ENCODE data around the gene PARN.

DNA sequence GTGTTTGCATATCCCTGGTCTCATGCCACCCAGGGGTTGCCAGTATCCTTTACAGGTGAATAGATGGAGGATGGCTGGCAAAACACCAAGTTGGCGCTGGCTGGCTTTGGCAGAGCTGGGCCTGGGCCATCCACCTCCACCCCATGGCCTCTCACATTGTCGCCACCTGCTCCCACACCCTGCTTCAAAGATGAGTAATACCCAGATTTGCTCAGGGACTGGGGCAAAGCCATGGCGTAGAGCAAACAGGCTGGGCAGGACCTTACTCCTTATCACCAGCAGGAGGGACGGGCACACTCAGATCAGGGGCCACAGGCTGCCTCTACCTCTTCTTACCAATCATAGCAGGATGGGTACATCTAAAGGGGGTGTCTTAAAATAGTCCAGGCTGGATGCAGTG, 39.7 kb upstream of the PARN start:
- TF ChIP-seq, protein P1, sequence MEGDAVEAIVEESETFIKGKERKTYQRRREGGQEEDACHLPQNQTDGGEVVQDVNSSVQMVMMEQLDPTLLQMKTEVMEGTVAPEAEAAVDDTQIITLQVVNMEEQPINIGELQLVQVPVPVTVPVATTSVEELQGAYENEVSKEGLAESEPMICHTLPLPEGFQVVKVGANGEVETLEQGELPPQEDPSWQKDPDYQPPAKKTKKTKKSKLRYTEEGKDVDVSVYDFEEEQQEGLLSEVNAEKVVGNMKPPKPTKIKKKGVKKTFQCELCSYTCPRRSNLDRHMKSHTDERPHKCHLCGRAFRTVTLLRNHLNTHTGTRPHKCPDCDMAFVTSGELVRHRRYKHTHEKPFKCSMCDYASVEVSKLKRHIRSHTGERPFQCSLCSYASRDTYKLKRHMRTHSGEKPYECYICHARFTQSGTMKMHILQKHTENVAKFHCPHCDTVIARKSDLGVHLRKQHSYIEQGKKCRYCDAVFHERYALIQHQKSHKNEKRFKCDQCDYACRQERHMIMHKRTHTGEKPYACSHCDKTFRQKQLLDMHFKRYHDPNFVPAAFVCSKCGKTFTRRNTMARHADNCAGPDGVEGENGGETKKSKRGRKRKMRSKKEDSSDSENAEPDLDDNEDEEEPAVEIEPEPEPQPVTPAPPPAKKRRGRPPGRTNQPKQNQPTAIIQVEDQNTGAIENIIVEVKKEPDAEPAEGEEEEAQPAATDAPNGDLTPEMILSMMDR (conservative IDR thresholded peaks at IDR 0.05 in 1 of 2, IDR thresholded peaks at IDR 0.05 in 1 of 2; ENCODE audit: low read depth in 1 of 2, low read length in 2 of 2), result no peak
- no peak for TF ChIP-seq EZH2 (IDR thresholded peaks at IDR 0.05; ENCODE audit: low read length, missing control alignments)
